ENCODE data around the gene SLC39A7.

SLC39A7 gene, protein sequence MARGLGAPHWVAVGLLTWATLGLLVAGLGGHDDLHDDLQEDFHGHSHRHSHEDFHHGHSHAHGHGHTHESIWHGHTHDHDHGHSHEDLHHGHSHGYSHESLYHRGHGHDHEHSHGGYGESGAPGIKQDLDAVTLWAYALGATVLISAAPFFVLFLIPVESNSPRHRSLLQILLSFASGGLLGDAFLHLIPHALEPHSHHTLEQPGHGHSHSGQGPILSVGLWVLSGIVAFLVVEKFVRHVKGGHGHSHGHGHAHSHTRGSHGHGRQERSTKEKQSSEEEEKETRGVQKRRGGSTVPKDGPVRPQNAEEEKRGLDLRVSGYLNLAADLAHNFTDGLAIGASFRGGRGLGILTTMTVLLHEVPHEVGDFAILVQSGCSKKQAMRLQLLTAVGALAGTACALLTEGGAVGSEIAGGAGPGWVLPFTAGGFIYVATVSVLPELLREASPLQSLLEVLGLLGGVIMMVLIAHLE

DNA sequence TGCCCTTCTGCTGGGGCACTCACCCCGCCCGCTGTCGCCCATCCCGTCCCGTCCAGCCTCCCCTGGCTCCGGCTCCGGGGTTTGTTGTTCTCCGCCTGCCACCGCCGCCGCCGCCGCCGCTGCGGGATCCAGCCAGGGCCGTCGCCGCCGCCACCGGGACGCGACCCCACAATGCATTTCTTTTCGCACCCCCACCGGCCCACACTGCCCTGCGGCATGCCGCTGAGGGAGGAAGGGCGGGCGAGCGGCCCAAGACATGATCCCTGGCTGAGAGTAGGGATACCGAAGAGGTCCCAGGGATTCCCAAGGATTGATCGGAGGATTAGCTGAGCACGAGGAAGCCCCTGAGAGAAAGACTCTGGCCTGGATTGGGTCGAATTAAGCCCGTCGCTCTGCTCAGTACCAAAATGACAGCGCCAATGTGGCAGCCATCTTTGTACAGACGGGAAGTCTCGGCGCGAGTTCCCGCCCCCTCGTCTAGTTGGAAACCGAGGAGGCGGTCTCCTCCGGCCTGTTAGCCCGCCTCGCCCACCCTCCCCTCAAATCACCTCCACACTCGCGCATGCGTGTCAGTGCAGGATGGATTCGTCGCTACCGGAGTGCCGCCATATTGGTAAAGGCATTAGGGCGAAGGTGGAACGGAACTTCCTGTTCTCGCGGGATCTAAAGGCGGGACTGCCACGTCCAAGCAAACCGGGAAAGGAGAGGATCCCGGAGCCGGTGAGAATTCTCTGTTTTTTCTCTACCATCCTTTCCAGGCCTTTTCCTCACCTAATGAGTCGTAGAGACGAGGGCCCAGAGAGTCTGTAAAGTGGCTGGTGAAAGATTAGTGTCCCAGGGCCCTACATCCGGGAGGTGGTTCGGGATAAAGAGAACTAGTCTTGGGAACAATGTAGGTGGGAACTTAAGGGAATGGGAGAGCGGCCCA lies at the start of gene SLC39A7, which contains the start of gene RXRB:
SLC39A7 (plus strand) TSS at position 649 of the 928 bp plus-strand sequence. CDS start 379 bp downstream, outside the sequence.
RXRB (minus strand) TSS at position 447 of the 928 bp plus-strand sequence; CDS start at position 258, 189 bp downstream.
- peak; percentile 64 to 99 (median 97) for DNase-seq

DNA sequence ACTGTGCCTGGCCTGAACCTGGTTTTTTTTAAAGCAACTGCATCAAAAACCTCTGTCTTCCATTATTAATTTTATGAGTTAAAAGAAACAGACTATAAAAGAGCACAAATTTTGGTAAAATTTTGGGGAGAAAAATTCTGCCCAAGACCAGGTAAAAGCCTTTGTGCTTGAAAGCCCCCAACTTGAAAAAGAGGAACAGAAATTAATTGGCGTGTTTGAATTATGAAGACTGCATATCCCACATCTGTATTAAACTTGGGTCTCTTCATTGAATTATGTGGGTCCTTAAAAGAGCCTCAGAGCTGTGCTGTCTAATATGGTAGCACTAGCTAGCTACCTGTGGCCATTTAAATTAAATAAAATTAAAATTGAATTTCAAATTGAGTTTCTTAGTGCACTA lies 49.6 kb upstream of the SLC39A7 start:
- no peak for DNase-seq

DNA sequence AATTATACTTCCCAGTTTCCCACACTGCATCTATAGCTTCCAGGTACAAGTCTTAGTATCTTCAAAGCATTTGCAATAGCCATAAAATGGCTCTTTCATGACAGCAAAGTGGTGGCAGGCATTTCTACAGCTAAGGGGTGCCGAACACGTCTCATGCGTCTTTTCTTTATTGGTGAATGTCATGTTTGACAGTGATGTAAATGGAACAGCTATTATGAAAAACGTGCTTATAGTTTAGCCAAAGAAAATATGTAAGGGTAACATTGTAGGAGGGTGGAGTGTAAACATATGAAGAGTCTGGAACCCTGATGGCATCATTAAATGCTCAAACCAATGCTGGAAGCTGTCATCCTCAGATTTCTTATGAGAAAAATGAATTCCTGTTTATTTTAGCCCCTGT lies 46.3 kb upstream of the SLC39A7 start:
- no peak for DNase-seq

DNA sequence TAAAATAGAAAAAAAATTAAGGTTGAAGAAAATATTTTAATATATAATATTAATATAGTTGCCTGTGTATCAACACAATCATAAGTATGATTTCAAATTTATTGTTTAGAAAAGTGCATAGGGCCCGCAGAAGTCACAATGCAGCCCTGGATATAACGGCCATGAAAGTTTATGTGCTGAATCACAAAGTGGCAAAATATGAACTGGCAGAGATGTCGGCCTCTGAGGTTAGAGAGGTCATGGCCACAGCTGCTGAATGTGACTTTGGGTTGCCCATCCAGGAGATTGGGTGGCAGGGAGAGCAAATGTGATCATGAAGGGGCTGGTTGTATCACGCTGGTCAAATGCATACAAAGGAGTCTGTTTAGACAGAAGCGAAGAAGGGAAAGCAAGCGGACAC lies 44.1 kb upstream of the SLC39A7 start:
- no peak for DNase-seq

DNA sequence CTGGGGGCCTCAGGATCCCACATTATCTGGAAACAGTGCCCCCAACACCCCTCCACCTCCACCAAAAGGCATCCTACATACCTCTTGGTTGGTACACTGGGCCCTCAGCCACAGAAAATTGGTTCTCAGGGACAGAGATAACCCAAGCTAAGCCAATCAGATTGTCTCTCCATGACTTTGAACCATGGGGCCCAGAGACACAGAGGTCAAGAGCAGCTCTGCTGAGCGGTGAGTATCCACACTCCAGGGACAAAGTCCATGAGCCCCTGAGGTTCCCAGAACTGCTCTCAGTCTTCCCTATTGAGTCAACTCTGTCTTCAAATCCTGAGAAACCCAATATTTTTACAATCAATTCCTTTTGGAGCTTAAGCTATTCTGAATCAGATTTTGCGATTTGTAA lies 43.7 kb upstream of the SLC39A7 start:
- no peak for DNase-seq

DNA sequence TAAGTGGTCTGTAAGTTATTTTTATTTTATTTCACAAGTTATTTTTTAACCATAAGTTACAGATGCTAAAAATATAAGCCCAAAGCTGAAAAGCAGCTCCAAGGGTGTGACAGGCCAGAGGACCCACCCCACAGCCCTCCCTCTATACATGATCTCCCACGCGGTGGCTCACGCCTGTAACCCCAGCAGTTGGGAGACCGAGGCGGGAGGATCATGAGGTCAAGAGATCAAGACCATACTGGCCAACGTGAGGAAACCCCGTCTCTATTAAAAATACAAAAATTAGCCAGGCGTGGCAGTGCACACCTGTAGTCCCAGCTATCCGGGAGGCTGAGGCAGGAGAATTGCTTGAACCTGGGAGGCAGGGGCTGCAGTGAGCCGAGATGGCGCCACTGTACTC lies 40.6 kb upstream of the SLC39A7 start:
- DNase-seq: no peak

DNA sequence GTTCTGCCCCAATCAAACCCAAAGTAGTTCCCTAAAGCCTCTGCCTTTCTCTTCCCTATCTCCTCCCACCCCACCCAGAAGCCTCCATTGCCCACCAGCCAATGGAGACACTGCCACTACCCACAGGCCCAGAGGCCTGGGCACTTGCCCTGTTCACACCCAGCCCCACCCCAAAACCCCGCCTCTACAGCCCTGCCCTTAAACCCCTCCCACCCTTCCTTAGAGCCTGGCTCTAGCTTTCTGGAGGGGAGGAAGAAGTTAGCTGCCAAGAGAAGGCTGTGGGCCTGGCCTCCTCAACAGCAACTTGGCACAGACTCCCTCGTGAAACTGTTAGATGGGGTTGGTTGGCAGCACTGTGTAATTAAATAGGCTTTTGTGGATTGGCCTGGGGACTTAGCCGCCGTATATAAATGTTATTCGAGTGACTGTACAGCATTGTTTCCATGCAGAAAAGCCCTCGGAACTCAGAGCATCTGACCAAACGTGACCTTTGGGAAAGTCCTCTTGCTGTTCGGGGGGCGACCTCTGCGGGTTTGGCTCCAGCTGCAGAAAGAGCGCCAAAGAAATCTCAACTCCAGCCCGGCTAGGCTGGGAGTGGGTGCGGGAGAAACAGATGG lies 39.8 kb upstream of the SLC39A7 start:
- DNase-seq: peak in 12 of 51 donors; percentile 4 to 48 (median 24)

DNA sequence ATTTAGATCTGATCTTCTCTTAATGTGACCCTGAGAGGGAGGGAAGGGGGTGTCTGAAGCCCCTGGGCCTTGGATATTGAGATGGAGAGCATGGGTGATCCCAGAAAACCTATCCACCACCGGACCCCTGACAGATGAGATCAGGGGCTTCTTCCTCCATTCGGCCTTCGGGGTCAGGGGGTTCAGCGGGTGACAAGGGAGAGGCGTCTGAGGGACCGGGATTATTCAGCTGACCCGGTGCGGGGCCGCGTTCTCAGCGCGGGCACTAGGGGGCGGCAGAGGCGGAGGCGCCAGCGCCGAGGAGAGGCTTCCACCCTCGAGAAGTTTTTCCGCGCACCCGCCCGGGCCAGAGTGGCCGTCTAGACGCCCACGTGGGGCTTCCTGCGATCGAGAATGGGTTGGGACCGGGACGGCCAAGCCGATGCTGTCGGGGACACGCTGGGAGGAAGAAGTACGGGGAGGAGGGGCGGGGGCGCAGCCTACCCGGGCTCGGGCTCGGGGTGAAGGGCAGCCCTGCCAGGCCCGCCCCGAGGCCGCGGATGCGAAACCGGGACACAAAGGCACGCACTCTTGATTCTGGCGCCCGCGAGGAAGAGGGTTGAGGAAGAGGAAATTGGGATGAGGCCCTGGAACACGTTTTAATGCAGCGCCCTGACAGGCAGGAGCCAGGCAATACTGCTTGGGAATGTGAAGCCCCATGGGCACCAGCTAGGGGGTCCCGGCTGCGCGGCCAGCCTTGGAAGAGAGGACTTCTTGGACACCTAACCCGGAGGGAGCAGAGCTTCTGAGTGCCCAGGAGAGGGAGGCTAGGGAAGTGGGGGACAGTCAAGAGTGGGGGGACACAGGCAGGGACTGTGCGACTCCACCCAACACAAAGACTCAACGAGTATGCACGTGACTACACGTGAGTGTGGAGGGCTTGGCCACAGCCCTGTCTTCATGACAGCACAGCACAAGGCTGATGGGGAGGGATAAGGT lies 39.0 kb upstream of the SLC39A7 start:
- peak; percentile 14 to 84 (median 52) for DNase-seq

DNA sequence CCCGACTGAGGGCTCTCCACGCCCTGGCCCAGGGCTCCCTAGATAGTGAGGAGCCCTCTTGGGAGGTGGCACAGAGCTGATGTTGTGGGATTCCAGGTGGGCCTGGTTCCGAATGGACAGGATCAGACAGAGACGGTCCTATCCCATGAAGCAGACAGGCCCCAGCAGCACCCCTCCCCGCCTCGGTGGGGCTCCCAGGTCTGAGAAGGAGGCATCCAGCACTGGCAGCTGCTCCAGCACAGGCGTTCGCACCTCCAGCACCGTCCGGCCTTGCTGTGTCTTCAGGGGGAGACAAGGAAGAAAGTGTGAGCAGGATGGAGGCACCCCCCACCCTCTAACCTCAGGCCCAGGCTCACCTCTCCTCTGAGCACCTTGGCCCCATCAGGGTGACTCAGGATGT lies 37.1 kb upstream of the SLC39A7 start:
- no peak for DNase-seq

DNA sequence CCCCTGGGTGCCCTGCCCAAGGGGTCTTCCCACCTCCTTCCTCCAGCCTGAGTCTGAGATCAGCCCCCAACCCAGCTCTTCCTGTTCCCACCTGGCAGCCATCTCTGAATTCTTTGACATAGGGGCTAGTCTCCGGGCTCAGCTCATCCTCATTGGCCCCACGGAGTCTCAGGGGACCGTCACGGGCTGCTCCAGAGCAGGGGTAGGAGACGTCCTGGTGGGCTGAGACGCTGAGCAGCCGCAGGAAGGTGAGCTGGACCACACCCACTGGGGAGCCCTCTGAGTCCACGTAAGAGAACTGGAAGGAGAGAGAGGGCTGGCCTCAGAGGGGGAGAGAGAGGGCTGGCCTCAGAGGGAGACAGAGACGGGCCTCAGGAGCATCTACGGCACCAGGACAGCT lies 36.5 kb upstream of the SLC39A7 start:
- no peak for DNase-seq

DNA sequence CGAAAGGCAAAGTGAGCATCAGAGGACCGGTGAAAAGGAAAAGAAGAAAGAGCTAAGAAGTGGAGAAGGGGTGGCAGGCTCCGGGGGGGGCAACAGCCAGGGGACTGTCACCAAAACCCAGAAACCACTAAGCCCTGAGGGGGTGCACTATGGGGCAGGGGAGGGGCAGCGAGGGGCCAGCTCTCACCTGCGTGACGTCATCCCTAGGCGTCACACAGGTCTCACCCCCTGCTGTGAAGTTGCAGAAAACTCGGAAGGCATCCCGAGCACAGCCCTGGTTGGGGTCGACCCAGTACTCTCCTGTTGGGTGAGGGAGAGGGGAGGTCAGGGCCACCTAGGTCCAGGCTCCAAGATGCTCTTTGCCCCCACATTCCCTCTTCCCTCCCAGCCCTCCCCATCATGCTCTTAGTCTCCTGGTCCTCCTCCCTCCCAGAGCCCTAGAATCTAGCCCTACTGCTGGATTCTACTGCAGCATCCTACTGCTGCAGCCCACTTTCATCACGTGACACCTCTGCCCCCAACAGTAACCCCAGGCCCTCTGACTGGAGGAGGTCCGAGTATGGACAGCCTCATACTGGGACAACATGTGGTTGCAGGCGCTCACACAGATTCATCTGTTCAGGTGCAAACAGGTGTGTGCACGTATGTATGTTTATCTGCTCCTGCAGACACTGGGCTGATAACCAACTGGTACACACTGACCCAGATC lies 35.8 kb upstream of the SLC39A7 start:
- no peak for DNase-seq

DNA sequence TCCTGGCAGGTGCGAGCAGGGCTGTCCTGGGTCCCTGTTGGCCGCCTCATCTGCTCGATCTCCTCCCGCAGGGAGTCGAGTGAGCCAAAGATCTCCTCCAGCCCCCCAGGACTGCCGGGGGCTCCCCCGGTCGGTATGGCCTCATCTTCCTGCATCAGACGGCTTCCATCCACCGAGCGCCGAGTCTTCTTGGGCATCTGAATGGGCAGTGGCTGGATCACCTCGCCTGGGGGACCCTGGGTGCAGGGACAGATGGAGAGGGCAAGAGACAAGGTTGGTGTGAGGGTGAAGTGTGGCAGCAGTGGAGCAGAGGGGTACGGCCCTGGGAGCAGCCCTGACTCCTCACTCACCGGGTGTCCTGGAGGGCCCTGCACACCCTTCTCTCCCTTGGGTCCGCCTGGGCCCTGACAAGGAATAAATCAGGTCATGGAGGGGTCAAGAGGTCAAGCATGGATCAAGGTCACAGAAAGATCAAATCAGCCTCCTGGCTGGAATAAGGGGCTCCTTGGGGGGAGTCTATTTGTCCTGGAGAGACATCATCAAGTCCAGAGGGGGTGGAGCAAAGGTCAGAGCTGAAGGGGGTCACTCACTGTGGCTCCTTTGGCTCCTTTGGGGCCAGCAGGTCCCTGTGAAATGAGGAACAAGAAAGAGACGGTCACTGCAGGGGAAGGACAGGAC lies 34.9 kb upstream of the SLC39A7 start:
- no peak for DNase-seq

DNA sequence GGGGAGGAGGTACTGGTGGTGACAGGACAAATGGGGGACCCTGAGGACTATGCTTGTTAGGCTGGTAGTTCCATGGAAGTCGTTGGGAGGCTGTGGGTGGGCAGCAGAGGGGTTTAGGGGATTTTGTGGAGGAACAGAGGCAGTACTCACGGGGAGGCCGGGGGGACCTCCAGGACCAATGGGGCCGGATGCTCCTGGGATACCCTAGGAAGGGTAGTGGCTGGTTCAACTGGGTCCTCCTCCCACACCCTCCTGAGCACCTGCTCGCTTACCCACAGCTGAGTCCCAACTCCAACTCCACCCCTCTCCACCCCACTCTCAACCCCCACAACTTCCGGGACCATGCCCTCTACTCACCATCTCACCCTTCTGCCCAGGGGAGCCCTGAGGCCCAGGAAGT lies 34.3 kb upstream of the SLC39A7 start:
- DNase-seq: no peak

DNA sequence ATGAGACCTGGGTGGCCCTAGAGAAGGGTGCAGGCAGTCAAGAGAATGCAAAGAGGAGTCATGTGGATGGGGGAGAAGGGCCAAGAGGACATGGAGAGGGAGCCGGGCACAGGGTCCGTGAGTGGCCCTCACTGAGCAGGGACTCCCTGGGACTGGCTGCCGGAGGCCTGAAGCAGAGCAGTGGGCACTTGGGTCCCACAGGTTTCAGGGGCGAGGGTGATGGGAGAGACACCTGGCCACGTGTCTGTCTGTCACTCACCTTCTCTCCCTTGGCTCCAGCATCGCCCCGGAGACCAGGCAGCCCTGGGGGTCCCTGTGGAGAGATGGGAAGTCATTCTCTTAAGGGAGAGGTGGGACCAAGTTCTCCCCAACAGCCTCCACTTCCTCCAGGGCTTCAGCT lies 33.9 kb upstream of the SLC39A7 start:
- no peak for DNase-seq

DNA sequence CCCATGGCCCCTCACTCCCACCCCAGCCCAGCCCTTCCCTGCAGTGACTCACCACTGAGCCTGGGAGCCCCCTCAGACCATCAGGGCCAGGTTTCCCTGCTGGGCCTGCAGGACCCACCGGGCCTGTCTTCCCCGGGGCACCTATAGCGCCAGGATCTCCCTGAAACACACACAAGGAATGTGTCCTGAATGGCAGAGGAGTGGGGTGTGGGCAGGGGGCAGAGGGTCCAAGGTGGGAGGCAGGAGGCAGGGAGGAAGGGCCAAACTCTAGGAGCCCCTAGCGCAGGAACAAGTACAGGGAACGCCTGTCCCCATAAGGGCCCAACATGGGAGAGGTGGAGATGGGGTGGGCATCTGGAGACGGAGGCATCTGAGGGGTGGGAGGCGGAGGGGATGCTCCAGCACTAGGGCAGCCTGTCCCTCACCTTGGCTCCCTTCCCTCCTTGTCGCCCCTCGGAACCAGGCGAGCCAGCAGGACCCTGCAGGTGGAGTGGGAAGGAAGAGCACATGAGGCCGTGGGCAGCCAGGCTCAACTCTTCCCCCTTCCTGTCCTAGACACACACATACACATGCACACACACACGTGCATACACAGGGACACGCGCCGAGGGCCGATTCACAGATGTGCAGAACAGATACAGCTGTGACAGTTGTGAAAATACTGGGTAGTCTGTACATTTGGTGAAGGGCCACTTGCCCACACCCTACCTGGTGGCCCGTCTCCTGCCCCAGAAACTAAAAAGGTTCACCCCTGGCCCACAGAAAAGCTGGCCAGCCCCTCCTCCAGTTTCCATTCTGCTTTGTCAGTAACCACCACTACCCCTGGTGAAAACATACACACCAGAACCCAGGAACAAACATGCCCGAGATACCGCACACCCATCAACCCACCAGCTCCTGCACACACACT lies 33.0 kb upstream of the SLC39A7 start:
- DNase-seq: no peak

DNA sequence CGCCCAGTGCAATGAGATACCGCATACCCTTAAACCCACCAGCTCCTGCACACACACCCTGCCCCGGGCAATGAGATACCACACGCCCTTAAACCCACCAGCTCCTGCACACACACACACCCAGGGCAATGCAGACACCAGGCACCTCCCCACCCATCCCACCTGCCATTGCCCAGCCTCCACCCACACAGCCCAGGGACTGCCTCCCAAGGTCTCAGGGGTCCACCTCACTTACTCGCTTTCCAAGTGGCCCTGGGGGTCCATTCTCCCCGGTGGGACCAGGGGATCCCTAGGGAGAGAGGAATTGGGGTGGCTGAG lies 32.4 kb upstream of the SLC39A7 start:
- no peak for DNase-seq

DNA sequence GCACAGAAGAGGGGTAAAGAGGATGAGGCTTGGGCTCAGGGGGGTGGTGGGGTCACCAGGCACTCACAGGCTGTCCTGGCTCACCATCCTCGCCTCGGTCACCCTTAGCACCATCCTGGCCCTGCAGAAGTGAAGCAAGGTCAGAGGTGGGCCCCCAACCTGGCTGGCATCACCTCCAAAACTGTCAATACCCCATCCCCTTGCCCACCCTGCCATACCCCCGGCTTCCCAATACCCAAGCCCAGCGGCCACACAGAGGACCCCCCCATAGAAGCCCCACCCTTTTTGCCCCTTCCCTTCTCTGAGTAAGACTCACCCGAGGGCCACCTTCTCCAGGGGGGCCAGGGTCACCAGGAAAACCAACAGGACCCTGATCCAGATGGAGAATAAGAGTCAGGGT lies 32.0 kb upstream of the SLC39A7 start:
- DNase-seq: no peak
